TTC549 (cell line): ENCODE data around the gene HTD2.
"Not testable (repeated sequence)": the region's sequence is repeated elsewhere in the genome, so short reads cannot be mapped to it uniquely, and the experiment has no call there.

Source experiments
- FAIRE-seq: peaks from 2 replicates; lab custom pipeline; 2012; peaks lifted over from hg19 to GRCh38; lab: Jason Lieb, UNC

The HTD2 gene

GRCh38 chr3:58333206-58334012 lies 27.1 kb downstream of the HTD2 start:
- FAIRE-seq, result no peak

- FAIRE-seq, result no peak
These were observed 27.6 kb downstream of the HTD2 start for GRCh38 chr3:58334013-58334321.

DNA sequence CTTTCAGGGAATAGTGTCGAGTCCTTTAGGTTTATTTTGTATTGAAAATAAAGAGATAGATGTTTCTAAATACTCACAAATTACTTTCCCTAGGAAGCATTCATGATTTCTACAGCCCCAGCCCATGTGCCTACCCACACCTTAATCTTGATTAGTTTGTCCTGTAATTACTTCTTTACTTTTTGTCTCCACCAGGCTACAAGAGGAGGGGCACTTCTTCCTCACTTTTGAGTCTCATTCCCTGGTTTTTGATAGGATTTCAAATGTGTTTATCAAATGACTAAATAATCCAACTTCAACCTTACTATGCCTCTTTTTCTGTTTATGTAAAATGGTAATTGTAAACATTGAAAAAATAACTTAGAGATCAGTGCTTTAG lies 28.2 kb downstream of the HTD2 start:
- no peak for FAIRE-seq

GRCh38 chr3:58335652-58335947 lies 29.3 kb downstream of the HTD2 start:
- FAIRE-seq, result no peak

- FAIRE-seq, result no peak
These were observed 30.0 kb downstream of the HTD2 start for GRCh38 chr3:58336135-58336882.

DNA sequence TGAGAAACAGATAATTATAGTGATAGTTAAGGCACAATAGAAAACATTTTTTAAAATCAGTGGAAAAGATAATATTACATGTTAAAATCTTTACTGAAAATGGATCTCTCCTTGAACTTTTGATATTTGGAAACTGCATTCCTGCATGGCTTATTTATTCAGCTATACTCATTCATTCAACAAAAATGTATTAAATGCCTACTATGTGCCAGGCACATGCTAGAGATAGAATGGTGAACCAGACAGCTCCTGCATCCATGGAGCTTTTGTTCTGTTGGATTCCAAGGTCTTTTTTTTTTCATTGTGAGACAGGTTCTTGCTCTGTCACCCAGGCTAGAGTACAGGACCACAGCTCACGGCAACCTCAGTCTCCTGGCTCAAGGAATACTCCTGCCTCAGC lies 30.9 kb downstream of the HTD2 start:
- FAIRE-seq, result no peak

- FAIRE-seq, result not testable (repeated sequence)
These were observed 32.8 kb downstream of the HTD2 start for GRCh38 chr3:58339146-58339545.

- FAIRE-seq, result no peak
These were observed 34.4 kb downstream of the HTD2 start for GRCh38 chr3:58340594-58341244.

- no peak for FAIRE-seq
These were observed 35.1 kb downstream of the HTD2 start for GRCh38 chr3:58341376-58341775.

DNA sequence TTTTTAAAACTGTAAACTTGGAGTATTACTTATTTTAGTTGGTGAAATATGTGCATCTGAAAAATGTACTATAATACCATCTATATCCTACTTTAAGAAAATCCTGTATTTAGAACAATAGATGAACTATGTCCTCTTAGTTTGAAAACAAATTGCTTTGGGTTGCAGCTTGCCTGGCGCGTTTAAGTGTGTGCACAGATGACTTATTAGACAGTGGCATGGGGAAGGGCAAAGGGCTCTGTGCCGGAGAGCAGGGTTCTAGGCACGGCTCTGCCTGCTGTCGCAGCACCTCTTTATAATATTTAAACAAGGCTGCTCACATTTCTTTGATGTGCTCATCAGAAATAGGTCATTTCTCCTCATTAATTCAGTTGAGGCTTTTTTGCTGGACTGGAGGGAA lies 36.4 kb downstream of the HTD2 start:
- FAIRE-seq, result no peak

- FAIRE-seq, result no peak
These were observed 39.1 kb downstream of the HTD2 start for GRCh38 chr3:58345457-58345856.

DNA sequence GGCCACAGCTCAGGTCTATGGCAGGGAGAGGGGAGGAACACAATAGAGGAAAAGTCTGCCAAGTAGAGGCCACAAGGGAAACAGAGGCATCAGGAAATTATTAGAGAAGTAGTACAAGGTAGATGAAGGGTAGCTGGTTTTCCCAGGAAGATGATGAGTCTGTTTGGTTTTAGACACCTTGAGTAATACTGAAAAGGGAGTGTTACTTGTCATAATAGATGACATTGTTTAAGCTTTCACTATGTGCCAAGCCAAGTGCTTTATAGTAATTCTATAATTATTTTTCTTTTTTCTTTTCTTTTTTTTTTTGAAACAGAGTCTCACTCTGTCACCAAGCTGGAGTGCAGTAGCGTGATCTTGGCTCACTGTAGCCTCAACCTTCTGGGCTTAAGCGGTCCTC lies 40.0 kb downstream of the HTD2 start:
- no peak for FAIRE-seq

DNA sequence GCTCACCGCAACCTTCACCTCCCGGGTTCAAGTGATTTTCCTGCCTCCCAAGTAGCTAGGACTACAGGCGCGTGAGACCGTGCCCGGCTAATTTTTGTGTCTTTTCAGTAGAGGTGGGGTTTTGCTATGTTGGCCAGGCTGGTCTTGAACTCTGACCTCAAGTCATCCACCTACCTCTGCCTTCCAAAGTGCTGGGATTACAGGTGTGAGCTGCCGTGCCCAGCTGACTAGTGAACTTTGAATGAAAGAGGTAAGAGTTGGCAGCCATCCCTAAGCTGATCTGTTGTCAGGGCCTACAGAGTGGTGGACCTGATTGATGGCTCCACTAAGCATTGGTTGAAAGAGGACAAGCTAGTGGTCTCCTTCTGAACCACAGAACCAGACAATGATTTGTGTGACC lies 41.7 kb downstream of the HTD2 start:
- FAIRE-seq, result no peak

GRCh38 chr3:58349792-58350626 lies 43.7 kb downstream of the HTD2 start:
- FAIRE-seq, result no peak

GRCh38 chr3:58350627-58351013 lies 44.3 kb downstream of the HTD2 start:
- no peak for FAIRE-seq

DNA sequence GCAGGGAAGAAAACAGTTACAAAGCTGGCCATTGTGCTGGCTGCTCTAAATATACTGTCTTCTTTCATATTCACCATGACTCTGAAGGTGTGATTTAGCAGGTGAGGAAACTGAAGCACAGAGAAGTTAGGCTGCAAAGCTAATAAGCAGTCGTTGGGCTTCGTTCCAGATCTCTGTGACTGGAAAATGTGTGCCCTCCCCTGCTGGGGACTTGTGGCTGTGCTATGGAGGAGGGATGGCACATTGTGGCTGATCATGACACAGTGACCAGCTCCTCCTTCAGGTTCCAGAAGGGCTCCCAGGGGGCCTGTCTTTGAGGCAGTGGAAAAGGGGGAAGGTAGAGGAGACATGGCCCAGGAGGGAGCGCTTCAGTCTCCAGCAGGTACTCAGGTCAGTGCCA lies 45.6 kb downstream of the HTD2 start:
- no peak for FAIRE-seq

DNA sequence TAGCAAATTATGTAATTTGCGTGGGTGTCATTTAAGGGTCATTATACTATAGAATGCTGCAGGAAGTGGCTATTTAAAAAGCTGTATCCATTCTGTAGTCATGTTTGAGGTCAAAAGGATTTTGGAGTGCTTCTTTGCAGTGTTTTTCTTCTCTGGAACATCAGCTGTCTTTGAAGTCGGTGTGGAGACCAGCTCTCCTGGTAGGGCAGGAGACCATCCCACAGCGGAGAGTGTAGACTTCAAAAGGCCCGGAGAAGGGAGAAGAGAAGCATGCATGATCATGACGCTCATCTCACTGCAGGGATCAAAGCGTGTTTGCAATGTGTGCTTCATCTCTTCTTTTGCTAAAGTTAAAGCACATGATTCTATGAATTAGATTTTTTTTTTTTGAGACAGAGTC lies 46.3 kb downstream of the HTD2 start:
- FAIRE-seq, result no peak

DNA sequence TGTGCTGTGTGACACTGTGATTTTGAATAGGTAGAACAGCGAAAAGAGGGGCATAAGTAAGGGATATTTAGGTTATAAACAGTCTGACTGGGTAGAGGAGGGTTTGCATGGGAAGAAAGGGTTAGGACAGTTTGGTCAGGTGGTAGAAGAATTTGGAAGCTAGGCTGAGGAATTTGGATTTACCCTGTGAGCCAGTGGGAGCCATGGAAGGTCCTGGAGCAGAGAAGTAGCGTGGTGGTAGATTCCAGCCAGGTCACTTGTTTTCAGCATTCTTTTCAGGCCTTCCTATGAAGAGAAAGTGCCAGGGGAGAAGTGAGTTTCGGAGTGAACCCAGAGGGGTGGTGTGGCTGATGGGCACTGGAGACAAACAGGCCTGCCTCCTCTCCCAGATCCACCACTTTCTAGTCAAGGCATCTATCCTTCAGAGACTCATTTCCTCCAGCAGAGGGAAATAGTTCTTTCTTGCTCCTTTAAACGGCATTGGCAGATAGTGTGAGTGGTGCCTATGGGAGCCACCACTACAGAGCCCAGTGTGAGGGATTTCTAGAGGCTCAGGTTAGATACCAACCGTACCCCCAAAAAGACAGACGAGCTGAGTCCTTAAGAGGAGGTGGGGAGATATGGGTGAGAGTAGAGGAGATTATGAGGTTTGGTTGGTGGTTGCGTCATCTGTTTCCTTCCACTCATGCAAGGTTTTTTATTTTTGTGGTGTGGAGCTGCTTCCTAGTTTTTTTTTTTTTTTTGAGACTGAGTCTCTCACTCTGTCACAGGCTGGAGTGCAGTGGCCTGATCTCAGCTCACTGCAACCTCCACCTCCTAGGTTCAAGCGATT lies 47.6 kb downstream of the HTD2 start:
- FAIRE-seq, result no peak

DNA sequence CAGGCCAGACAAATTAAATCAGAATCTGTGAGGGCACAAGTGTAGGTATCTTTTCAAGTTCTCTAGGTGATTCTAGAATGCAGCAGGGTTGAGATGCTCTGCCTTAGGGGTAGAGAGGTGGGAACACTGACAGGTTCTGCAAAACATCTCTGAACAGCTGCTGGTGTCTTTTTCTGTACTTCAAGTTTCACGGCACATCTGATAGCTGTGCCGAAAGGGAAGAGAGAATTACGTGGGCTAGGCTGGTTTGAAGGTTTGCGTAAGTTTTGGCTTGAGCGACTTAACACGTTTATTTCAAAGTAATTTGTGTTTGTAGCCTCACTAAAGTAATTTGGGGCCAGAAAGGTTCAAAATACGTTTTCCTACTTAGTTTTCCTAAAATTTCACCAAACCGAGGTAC lies 48.9 kb downstream of the HTD2 start:
- FAIRE-seq, result no peak

DNA sequence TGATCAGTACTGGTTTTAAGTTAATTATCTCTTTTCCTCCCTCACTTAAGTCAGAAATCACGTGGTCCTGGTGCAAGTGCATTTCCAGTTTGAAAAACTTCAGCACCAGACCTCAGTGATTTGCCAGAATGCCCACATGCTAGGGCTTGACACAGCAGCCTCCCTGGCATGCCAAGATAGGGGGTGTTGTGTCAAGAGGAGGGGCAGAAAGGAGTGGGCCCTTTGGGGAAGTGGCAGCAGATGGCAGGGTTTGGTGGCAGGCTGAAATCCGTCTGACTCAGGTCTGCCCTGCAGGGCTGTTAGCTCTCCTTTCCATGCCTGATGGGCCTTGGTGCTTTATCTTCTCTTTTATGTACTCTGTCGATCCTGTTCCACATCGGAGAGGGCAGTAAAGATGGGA lies 49.7 kb downstream of the HTD2 start:
- no peak for FAIRE-seq

GRCh38 chr3:58357402-58357801 lies 51.1 kb downstream of the HTD2 start:
- no peak for FAIRE-seq

GRCh38 chr3:58358092-58358491 lies 51.8 kb downstream of the HTD2 start:
- FAIRE-seq, result no peak
